NCI-H748 (cell line): Measurements from ENCODE around the gene ATXN10.
A peak's percentile ranks its signal among the peaks of the same experiment; 100 is the strongest.
"Not testable (repeated sequence)": the region's sequence is repeated elsewhere in the genome, so short reads cannot be mapped to it uniquely, and the experiment has no call there.

Experiments used
- DNase-seq: peaks from one replicate; lab custom pipeline; 2025; ENCODE audit not compliant: unreplicated experiment; lab: John Stamatoyannopoulos, UW

ATXN10 gene

GRCh38 chr22:45781966-45782365, 110.3 kb downstream of the ATXN10 start:
- DNase-seq: no peak

GRCh38 chr22:45783021-45783420, 111.4 kb downstream of the ATXN10 start:
- no peak for DNase-seq

DNA sequence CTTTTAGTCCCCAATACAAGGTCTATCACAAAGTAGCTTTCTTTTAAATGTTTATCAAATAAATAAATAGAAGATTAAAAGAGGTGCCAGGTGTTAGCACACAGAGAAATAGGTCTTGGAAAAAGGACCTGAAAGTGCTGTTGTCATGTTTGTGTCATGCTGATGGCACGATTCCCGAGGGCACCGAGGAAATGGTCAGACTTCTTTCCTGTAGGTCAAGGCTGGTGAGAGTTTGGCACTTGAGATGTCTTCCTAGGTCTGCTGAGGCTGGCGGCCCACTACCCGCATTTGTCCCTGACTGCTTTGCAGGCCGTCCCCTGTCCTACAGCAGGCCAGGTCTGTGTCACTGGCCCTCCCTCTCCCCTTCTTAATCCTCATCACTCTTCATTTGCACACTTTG, 112.1 kb downstream of the ATXN10 start:
- DNase-seq: no peak

DNA sequence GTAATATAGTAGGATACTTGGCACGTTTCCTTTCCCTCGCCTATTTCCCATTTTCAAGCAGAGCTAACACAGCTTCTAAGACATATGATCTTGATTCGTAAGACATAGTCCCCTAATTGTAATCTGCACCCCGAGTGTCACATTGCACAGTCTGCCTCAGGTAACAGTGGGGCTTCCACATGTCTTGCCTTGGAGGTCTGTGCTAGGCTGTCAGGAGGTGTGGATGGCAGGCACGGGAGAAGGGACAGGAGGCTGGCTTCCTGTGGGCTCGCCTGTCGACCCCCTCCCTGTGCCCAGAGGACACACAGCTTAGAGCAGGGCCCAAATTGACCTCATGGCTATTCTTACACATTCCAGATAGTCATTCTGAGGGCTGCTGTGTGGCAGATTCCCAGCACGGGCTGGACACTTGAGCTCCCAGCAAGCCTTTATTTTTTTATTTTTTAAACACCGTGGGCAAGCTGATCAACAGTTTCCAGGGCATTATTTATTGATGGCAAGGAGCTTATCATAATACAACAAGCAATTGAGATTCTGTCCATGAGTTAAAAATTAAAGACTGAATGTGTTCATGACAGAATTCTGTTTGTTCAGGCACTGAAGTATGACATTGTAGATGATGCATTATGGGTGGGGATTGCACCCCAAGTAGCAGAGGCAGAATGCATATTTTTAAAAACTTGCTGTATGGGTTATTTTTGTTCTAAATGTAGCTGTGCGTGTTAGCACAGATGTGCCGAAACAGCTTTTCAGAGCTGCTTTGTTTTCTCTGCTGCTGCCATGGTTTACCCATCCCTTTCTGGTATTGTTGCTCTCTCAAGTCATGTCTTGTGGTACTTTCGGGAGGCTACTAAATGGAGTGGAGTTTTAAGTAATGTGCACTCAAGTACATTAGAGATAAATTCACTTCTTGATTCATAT, 113.0 kb downstream of the ATXN10 start:
- DNase-seq: no peak

- no peak for DNase-seq
These were observed 113.8 kb downstream of the ATXN10 start for GRCh38 chr22:45785458-45785857.

- DNase-seq: no peak
These were observed 115.1 kb downstream of the ATXN10 start for GRCh38 chr22:45786726-45787125.

DNA sequence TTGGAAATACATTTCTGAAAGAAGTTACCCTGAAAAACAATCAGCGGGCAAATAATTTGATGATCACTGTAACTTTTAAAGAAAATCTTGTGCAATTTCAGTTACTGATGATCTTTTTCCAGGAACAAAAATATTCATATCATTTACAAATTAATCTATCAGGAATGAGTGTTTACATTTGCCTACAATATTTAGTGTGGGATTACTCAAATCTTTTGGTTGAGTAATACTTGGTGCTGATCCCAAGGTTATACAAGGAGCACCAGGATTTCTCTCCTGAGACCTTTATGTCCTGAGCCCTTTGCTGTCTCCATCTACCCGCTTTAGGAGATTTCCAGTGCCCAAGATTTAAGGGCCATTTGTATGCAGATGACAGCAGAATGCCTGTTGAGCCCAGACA, 116.1 kb downstream of the ATXN10 start:
- DNase-seq: no peak

- DNase-seq: no peak
These were observed 116.9 kb downstream of the ATXN10 start for GRCh38 chr22:45788522-45788921.

DNA sequence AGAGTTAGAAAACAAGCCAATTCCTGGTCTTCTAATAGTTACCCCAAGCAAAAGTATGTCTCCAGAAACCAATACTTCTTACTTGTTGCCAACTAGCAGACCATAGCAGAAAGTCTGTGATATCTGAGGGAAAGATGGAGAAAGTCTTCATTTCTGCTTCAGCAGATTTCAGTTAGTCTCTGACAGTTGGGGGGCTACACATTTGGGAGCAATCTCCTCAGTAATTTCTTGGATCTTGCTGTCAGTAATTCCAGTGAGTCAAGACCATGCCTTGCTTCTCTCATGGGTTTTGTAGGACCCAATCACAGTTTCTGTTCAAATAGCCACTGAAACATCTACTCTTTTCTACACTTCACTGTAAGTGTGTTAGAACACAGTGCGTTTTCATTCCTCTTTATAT, 118.8 kb downstream of the ATXN10 start:
- DNase-seq: no peak

DNA sequence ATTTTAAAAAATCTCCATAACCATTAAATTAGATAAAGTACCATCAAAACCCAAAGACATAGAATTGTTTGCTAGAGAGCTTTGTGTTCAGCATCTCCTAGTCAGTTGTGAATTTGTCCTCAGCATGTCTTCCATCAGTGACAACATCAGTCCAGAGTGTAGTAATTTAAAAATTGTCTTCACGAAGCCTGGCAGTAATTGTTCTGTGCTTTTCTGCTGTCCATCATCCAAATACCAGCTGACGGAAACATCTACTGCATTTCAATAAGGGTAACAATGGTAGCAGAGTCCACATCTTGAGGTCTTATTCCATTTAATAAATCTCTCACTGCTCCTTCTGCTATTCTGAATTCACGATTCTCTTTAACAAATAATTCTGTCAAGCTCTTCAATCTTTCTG, 121.5 kb downstream of the ATXN10 start:
- no peak for DNase-seq

DNA sequence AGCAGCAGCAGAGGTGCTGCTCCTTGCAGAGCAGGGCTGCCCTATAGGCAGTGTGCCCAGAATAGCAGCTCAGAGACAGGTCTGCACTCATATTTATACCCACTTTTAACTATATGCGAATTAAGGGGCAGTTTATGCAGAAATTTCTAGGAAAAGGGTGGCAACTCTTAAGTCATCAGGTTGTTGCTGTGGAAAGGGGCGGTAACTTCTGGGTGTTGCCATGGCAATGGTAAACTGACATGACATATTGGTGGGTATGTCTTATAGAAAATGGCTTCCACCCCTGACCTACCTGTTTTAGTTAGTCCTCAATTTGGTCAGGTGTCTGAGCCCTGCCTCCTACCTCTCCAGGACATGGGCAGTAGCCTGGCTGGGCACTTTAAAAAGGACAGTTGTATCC, 122.3 kb downstream of the ATXN10 start:
- no peak for DNase-seq

- not testable (repeated sequence) for DNase-seq
These were observed 124.4 kb downstream of the ATXN10 start for GRCh38 chr22:45796009-45796408.

GRCh38 chr22:45799291-45799690, 127.7 kb downstream of the ATXN10 start:
- no peak for DNase-seq

- DNase-seq: peak; percentile 24
These were observed 130.4 kb downstream of the ATXN10 start for GRCh38 chr22:45802054-45802453.

DNA sequence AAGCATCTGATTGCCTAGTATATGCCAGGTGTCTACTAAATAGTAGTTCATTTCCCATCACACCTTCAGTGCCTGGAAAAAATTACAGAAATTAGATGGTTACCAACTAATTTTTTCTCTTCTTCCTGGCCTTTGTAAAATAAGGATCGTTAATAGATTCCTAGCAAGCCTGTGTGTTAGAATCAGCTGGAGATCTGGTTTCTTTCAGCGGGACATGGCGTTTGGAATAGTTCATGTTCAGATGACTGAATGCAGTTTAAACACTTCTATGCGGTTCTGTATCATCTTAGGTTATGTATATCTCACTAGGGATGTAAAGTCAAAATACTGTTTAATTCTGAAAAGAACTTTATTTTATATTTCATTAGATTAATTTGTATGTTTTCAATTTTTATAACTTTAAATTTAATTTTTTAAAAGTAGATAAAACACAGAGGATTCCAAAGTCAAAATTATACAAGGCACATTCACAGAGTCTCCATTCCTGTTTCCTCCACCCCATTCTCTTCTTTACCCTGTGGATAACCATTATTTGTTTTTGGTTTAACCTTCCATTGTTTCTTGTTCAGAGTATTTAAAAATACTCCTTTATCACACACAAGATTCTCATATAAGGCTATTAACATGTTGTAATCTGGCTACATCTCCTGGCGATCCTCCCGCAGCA, 132.8 kb downstream of the ATXN10 start:
- no peak for DNase-seq

DNA sequence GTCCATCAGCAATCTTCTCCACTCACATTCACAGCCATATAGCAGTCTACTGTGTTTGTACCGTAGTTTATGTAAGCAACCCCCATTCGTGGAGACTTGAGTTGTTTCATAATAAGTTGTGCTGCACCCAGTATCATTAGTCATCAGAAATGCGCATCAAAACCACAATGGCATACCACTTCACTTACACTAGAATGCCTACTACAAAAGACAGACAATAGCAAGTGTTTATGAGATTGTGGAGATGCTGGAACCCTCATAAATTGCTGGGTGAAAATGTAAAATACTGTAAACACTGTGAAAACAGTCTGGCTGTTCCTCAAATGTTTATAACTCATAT, 133.3 kb downstream of the ATXN10 start:
- DNase-seq: no peak

GRCh38 chr22:45805413-45805812, 133.8 kb downstream of the ATXN10 start:
- no peak for DNase-seq

DNA sequence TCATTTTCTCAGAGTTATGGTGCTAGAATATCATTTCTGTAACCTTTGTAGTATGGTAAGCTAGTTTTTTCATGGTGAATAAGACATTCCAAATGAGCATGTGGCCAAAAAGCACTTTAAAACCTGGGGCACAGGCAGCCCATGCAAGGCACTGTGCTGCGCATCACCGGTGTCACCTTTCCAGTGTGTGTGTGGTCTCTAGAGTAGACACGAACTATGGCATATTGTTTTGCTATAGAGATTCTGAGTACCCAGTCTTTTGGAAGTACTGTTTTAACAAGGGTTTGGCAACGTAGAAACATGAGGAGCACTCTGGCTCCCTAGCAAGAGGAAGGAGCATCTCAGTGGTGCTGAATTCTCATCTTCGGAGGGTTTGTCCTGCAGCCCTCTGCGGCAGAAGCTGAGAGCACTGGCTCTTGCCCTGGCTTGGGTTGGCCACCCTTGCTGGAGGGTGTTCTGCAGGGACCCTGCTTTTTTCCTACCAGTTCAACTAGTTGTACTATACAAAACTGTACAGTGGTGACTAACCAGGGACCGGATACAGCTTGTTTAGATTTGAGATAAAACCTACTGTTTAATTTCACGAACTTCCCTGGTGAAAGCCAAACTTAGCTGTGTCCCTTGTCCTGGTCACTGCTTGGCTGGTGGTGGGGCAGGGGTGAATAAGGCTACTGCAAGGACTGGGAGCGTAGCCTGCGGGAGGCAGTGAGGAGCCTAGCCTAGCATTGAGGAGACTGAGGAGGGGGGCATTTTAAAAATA, 135.7 kb downstream of the ATXN10 start:
- DNase-seq: no peak

GRCh38 chr22:45812910-45813309, 141.3 kb downstream of the ATXN10 start:
- no peak for DNase-seq

DNA sequence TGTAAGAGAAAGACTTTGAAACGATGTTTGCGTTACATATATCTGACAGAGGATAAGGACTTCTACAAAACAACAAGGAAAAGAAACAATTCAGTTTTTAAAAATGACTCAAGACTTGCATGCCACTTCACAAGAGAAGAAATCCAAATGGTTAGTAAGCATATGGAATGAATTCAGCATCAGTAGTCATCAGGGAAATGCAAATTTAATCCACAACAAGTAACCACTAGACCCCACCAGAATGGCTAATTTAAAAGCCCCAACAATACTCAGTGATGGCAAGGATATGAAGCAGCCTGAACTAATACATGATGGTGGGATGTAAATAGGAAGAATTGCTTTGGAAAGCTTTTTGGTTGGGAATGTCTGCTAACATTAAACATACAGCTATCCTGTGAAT, 142.6 kb downstream of the ATXN10 start:
- no peak for DNase-seq

DNA sequence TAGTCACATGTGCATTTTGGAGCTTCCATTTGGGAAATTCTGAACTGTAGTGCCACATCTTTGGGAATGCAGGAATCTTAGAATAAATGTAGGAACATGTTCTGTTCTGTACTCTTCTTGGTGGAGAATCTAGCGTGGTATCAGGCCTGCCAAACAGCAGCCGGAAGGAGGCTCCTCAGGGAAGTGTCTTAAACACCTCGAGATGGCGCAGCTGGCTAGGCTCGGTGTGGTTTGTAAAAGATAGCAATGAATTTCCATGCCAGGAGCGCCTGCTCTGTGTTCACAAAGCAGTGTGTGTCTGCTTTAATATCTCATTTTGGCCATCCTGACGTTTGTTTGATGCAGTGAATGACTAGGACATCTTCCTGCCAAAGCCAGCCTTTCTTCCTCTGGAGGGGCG, 145.1 kb downstream of the ATXN10 start:
- DNase-seq: no peak
